Astrocyte (in vitro differentiated cells and primary cell): ENCODE data around the gene CPEB4.

Source experiments
- CTCF ChIP-seq: IDR thresholded peaks from 2 replicates; pipeline ENCODE4 v1.5.1; 2011; ENCODE audit warnings: low read depth, mild to moderate bottlenecking, inconsistent platforms, low read length, moderate library complexity; ENCODE audit not compliant: insufficient read depth
- EZH2 ChIP-seq: IDR thresholded peaks from 2 replicates; pipeline ENCODE4 v1.6.1; 2012; ENCODE audit warnings: mild to moderate bottlenecking, low read length, inconsistent platforms; ENCODE audit not compliant: insufficient read depth

- no peak for TF ChIP-seq CTCF
- TF ChIP-seq EZH2: no peak
These were observed 72.8 kb downstream of the CPEB4 start for GRCh38 chr5:173960986-173961385.
